GM21447 (cell line): ENCODE measurements around the gene TMEM145.
A peak's percentile ranks its signal among the peaks of the same experiment; 100 is the strongest.

Source experiments
- ATAC-seq: cut with Tn5 transposase; IDR thresholded peaks from one replicate; pipeline ENCODE4 v1.9.1; 2021; ENCODE audit not compliant: unreplicated experiment

TMEM145 gene

GRCh38 chr19:42277821-42278451, 35.2 kb upstream of the TMEM145 start:
- ATAC-seq, result no peak

GRCh38 chr19:42278452-42279154, 34.5 kb upstream of the TMEM145 start:
- no peak for ATAC-seq

GRCh38 chr19:42279155-42279901, 33.8 kb upstream of the TMEM145 start:
- ATAC-seq, result no peak

- ATAC-seq, result peak; percentile 30
Measured at GRCh38 chr19:42279902-42280814, 33.0 kb upstream of the TMEM145 start.

- no peak for ATAC-seq
Measured at GRCh38 chr19:42280815-42281145, 32.3 kb upstream of the TMEM145 start.

GRCh38 chr19:42281146-42281826, 31.8 kb upstream of the TMEM145 start:
- no peak for ATAC-seq

- ATAC-seq, result no peak
Measured at GRCh38 chr19:42281827-42282762, 31.0 kb upstream of the TMEM145 start.

- no peak for ATAC-seq
Measured at GRCh38 chr19:42282819-42283187, 30.3 kb upstream of the TMEM145 start.

GRCh38 chr19:42283188-42284065, 29.7 kb upstream of the TMEM145 start:
- ATAC-seq, result peak; percentile 37

- ATAC-seq, result peak; percentile 21
Measured at GRCh38 chr19:42284066-42284501, 29.0 kb upstream of the TMEM145 start.

GRCh38 chr19:42284591-42285341, 28.3 kb upstream of the TMEM145 start:
- no peak for ATAC-seq

- ATAC-seq, result no peak
Measured at GRCh38 chr19:42285541-42285941, 27.6 kb upstream of the TMEM145 start.

- no peak for ATAC-seq
Measured at GRCh38 chr19:42285988-42286348, 27.1 kb upstream of the TMEM145 start.

- ATAC-seq, result no peak
Measured at GRCh38 chr19:42286349-42287016, 26.6 kb upstream of the TMEM145 start.

GRCh38 chr19:42287017-42287826, 25.9 kb upstream of the TMEM145 start:
- ATAC-seq, result no peak

GRCh38 chr19:42287827-42288107, 25.3 kb upstream of the TMEM145 start:
- no peak for ATAC-seq

GRCh38 chr19:42288387-42288786, 24.7 kb upstream of the TMEM145 start:
- no peak for ATAC-seq
